GM06990 (cell line): ENCODE measurements around the gene PSMG2.

Experiments used
- DNase-seq: peaks from one replicate; pipeline ENCODE4 v3.0.0-alpha.2; 2011; ENCODE audit not compliant: insufficient read length; ENCODE audit errors: extremely low read depth
- H3K27me3 ChIP-seq: replicated peaks from 2 replicates; pipeline ENCODE4 v1.6.0; 2011; ENCODE audit warnings: low read length; ENCODE audit not compliant: control insufficient read depth, insufficient read depth
- H3K36me3 ChIP-seq: 2 replicates; pipeline ENCODE4 v1.5.1; 2011; ENCODE audit warnings: low read length; ENCODE audit not compliant: control insufficient read depth, insufficient read depth
- H3K4me3 ChIP-seq: replicated peaks from 2 replicates; pipeline ENCODE4 v1.5.1; 2011; ENCODE audit warnings: low read depth, mild to moderate bottlenecking, control low read depth, low read length
- CTCF ChIP-seq: IDR thresholded peaks from 2 replicates; pipeline ENCODE4 v1.5.1; 2011; ENCODE audit warnings: low read length, control low read depth, mild to moderate bottlenecking, inconsistent platforms; ENCODE audit not compliant: insufficient read depth, poor library complexity, severe bottlenecking

Gene PSMG2

GRCh38 chr18:12769644-12770440 is 67.0 kb downstream of the PSMG2 start:
- H3K36me3 ChIP-seq = no peaks in the 10 kb centered on the region
- no peak for DNase-seq
- TF ChIP-seq CTCF = no peak
- H3K4me3 ChIP-seq = no peak overlapping the region
- no peaks in the 10 kb centered on the region for H3K27me3 ChIP-seq

GRCh38 chr18:12770469-12771219 is 67.8 kb downstream of the PSMG2 start:
- Histone ChIP-seq H3K27me3 (no peaks in the 10 kb centered on the region), H3K36me3 (no peaks in the 10 kb centered on the region), H3K4me3 (no peak overlapping the region)
- no peak for DNase-seq
- TF ChIP-seq CTCF = no peak

GRCh38 chr18:12772111-12772510 is 69.3 kb downstream of the PSMG2 start:
- H3K27me3 ChIP-seq = no peaks in the 10 kb centered on the region
- DNase-seq = no peak
- H3K36me3 ChIP-seq = no peaks in the 10 kb centered on the region
- no peak overlapping the region for H3K4me3 ChIP-seq
- TF ChIP-seq CTCF = no peak

- no peak overlapping the region for H3K4me3 ChIP-seq
Measured at GRCh38 chr18:12773369-12773768, 70.5 kb downstream of the PSMG2 start.

GRCh38 chr18:12774982-12775381 is 72.1 kb downstream of the PSMG2 start:
- no peak for DNase-seq
- no peak for TF ChIP-seq CTCF
- Histone ChIP-seq H3K36me3 (no peaks in the 10 kb centered on the region), H3K4me3 (no peak overlapping the region), H3K27me3 (no peaks in the 10 kb centered on the region)

More at GRCh38 chr18:12773369-12773768, 70.5 kb downstream of the PSMG2 start:
- no peaks in the 10 kb centered on the region for H3K36me3 ChIP-seq
- H3K27me3 ChIP-seq = no peaks in the 10 kb centered on the region
- no peak for DNase-seq
- TF ChIP-seq CTCF = no peak
